ENCODE results near the gene CGB5.
"Not testable (repeated sequence)": the region's sequence is repeated elsewhere in the genome, so short reads cannot be mapped to it uniquely, and the experiment has no call there.

CGB5 gene

DNA sequence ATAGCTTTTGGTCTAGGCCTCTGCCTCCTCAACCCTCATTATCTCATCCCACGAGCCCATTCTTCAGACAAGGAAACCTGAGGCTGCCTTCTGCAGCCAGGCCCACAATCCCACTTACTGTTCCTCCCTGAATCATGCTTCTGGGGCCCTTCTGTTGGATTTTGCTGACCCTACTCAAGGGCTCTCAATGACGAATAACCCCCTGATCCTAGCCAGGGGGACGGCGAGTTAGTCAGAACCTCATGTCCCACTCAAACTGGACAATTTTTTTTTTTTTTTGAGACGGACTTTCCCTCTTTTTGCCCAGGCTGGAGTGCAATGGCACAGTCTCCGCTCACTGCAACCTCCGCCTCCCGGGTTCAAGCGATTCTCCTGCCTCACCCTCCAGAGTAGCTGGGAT, 21.5 kb upstream of the CGB5 start:
- no peak for DNase-seq

- DNase-seq = not testable (repeated sequence)
Measured at GRCh38 chr19:49024233-49024632, 19.4 kb upstream of the CGB5 start, which contains the start of gene CGB3. CGB3 (minus strand) TSS chr19:49024333; CDS start chr19:49023971, 362 bp downstream.

DNA sequence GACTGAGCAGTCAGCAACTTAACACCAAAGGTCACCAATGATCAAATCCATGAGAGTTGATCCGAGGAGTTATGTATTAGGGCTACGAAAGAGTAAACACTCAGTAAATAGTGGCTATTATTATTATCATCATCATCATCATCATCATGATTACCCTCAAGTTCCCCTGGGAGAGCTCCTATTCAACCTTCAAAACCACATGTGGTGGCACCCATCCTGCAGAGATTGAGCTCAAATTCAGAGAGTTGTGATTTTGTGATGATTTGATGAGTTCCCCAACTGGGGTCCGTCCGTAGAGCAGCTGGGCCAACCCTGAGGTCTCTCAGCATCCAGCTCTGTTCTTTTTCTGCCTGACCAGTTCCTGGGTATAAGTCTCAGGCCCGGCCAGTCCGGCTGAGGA, 18.6 kb upstream of the CGB5 start:
- not testable (repeated sequence) for DNase-seq

GRCh38 chr19:49025599-49025998, 18.0 kb upstream of the CGB5 start:
- DNase-seq = not testable (repeated sequence)

- DNase-seq = not testable (repeated sequence)
Measured at GRCh38 chr19:49028686-49029085, 15.0 kb upstream of the CGB5 start.

GRCh38 chr19:49029749-49030148, 13.9 kb upstream of the CGB5 start:
- DNase-seq = not testable (repeated sequence)

DNA sequence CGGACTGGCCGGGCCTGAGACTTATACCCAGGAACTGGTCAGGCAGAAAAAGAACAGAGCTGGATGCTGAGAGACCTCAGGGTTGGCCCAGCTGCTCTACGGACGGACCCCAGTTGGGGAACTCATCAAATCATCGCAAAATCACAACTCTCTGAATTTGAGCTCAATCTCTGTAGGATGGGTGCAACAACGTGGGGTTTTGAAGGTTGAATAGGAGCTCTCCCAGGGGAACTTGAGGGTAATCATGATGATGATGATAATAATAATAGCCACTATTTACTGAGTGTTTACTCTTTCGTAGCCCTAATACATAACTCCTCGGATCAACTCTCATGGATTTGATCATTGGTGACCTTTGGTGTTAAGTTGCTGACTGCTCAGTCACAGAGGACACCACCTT, 13.3 kb upstream of the CGB5 start:
- DNase-seq = not testable (repeated sequence)

DNA sequence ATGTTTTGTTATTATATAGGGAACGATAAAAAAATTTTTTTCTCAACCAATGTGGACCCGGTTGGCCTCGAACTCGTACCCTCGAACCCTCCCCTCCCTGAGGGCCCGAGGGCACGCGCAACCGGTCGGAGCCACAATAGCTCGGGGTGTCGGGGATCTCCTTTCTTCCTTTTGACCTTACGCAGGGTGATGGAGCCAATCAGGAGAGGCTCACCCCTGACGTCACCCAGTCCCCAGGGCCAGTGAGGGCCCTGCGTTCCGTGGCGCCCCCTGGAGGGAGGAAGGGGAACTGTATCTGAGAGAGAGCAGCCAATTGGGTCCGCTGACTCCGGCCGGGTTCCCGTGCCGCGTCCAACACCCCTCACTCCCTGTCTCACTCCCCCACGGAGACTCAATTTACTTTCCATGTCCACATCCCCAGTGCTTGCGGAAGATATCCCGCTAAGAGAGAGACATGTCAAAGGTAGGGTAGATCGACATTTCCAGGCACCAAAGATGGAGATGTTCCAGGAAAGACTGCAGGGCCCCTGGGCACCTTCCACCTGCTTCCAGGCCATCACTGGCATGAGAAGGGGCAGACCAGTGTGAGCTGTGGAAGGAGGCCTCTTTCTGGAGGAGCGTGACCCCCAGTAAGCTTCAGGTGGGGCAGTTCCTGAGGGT, 11.9 kb upstream of the CGB5 start, which contains the start of gene CGB2:
TSS of gene CGB2 (plus strand) at position 249 of the 660 bp plus-strand sequence. CDS start at position 455, 206 bp downstream.
- DNase-seq = not testable (repeated sequence)

DNA sequence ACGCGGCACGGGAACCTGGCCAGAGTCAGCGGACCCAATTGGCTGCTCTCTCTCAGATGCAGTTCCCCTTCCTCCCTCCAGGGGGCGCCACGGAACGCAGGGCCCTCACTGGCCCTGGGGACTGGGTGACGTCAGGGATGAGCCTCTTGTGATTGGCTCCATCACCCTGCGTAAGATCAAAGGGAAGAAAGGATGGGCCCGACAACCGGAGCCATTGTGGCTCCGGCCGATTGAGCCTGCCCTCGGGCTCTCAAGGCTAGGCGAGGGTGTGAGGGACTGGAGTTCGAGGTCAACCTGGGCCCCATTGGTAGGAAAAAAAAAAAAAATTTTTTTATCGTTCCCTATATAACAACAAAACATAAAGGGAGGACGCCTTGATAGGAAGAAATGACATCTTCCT, 6.8 kb upstream of the CGB5 start, which contains the start of gene CGB1:
TSS of gene CGB1 (minus strand) at position 81 of the 400 bp plus-strand sequence. CDS start 184 bp downstream, outside the sequence.
- DNase-seq = not testable (repeated sequence)

GRCh38 chr19:49038111-49038510, 5.5 kb upstream of the CGB5 start:
- not testable (repeated sequence) for DNase-seq

DNA sequence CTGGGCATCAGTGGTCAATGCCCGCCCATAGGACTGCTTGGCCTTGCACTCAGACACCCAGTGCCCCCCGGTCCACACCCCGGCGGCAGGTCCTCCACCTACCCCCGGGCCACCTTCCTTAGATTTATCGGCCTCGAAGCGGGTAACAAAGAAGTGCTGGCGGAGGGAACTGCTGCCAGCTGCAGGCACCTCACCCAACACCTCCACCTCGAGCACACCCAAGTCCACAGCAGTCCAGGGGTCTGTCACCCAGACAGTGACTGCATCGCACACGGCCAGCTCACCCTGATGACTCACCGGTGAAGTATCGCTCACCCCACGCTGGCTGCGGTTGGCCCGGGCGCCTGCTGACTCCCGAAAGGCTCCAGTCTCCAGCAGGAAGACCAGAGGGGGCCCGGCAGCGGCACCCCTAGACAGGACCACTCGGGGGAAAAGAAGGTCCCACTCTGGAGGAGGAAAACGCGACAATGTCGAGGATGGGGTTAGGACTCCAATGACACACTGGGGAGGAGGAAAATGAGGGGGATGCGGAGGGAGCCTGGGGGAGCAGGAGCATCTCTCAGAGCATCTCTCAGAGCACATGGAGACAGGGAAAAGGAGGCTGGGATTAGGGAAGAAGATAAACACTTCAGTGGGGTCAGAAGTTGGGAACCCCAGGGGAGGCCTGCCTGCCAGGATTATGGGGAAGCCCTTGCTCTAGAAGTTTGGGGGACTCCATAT, 4.9 kb upstream of the CGB5 start:
- peak; percentile 39 for DNase-seq

DNA sequence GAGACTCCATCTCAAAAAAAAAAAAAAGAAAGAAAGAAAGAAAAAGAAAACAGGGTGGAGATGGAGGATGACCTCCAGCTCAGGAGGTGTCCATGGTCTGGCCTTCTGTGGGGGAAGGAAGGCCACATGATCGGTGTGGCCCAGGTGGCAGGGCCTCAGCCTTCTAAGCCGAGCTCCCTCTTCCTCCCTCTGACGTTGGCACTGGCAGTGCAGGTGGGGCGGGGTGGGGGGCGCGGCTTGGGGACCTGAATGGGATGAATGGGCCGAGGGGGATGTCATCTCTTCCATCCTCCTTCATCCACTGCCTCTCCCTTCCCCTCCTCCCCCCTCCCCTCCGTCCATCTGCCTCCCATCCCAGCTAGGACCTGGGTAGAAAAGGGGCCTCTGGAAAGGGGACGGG, 3.9 kb upstream of the CGB5 start:
- DNase-seq = not testable (repeated sequence)

- DNase-seq = no peak
Measured at GRCh38 chr19:49042177-49042576, 1.5 kb upstream of the CGB5 start.

DNA sequence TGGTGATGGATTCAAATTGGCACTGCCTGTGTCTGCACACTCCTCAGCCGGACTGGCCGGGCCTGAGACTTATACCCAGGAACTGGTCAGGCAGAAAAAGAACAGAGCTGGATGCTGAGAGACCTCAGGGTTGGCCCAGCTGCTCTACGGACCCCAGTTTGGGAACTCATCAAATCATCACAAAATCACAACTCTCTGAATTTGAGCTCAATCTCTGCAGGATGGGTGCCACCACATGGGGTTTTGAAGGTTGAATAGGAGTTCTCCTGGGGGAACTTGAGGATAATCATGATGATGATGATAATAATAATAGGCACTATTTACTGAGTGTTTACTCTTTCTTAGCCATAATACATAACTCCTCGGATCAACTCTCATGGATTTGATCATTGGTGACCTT, 982 bp upstream of the CGB5 start:
- not testable (repeated sequence) for DNase-seq

DNA sequence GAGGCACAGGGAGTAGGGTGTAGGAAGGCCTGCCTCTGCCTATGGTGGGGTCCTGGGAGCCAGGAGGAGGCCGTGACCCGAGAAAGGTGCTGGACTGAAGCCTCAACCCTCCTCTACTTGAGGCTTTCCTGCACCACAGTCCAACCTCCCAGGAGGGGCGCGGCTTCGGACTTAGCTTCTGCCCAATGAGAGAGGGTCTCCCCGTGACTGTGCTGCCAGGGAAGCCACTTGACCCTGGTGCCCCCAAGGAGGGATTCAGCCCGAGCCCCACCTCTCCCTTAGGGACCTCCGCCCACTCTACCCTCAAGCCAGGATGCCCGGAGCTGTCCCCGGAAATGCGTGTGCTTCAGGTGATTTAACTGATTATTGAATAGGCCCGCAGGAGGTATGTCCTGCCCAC, 5.4 kb downstream of the CGB5 start, which contains the start of gene CGB8:
TSS of gene CGB8 (minus strand) at position 101 of the 400 bp plus-strand sequence. CDS start 372 bp downstream, outside the sequence.
- DNase-seq = not testable (repeated sequence)

DNA sequence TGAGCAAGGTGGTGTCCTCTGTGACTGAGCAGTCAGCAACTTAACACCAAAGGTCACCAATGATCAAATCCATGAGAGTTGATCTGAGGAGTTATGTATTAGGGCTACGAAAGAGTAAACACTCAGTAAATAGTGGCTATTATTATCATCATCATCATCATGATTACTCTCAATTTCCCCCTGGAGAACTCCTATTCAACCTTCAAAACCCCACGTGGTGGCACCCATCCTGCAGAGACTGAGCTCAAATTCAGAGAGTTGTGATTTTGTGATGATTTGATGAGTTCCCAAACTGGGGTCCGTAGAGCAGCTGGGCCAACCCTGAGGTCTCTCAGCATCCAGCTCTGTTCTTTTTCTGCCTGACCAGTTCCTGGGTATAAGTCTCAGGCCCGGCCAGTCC, 6.2 kb downstream of the CGB5 start:
- not testable (repeated sequence) for DNase-seq

GRCh38 chr19:49050376-49051033, 6.9 kb downstream of the CGB5 start:
- DNase-seq = not testable (repeated sequence)

DNA sequence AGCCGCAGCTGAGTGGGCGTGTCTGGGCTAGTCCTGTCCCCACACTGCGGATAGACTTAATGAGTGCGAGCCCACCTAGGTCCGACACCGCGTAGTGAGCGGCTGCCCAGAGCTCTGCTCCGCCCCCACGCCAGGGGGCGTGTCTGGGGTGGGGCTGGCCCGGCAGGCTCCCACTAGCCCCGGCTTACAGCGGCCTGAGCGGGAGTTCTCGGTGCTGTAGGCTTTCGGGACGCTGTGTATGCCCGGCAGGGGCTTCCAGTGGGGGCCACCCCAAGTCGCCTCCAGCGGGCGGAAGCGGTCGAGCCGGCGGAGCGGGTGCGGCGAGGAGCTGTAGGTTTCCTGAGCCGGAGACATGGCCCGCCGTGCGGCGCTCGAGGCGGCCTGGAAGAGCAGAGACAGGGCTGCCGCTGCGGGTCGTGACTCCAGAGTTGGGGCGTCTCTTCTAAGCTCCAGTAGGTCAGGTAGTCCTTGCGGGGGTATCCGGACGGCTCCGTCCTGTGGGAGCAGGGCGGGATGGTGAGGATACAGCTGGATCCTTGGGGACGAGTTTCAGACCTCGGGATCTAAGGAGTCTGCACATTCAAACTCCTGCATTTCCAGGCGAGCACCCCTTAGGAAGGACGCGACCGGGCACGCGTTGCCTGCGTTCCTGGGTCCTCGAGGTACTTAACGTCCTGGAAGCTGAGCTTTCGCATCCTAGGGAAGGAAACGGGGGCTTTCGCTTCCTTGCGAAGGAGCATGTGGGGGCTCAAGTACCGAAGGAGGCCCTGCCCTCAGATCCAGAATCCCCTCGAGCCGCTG, 12.7 kb downstream of the CGB5 start:
- DNase-seq = no peak

GRCh38 chr19:49056902-49057596, 13.4 kb downstream of the CGB5 start:
- DNase-seq = not testable (repeated sequence)

GRCh38 chr19:49057636-49058234, 14.1 kb downstream of the CGB5 start, which contains the start of gene CGB7:
CGB7 (minus strand) TSS chr19:49057749; CDS start chr19:49055375, 2,374 bp downstream.
- DNase-seq = peak; percentile 36

DNA sequence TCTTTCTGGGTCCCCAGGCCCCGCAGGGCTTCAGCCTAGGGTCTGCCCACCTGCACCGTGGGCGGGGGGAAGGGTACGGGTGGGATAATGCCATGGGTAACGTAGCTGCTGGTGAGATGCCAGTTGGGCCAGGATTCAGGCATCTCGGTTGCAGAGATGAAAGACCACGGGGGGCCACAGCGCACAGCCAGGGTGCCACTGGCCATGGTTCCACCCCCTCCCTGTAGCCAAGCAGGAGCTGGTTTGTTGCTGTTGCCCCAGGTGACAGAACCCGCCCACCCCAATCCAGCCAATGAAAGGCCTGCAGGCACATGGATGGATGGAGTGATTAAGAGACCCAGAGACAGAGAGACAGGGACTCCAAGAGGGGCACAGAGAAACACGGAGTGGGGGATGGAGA, 14.9 kb downstream of the CGB5 start:
- no peak for DNase-seq

All from kidney glomerular epithelial cell (primary cell).